ENCODE results near the gene BRAT1.

BRAT1 gene

DNA sequence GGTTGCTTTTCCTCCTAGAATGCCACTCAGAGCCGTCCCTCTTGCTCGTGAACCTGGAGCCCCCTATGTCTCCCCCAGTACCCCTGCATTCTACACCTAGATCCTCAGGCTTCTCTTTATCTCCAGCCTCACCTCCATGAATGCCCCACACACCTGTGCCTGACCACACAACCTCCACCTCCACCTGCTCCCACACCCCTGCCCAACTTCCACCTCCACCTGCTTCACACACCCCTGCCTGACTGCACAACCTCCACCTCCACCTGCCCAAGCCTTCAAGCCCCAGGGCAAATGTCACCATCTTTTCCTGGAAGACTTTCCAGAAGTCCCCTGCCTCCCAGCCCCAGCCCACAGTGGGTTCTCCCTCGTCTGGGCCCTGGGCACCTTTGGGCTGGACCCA, 42.6 kb downstream of the BRAT1 start:
- H3K4me3 ChIP-seq (ENCODE audit: low read depth, low read length) = no peak overlapping the region

DNA sequence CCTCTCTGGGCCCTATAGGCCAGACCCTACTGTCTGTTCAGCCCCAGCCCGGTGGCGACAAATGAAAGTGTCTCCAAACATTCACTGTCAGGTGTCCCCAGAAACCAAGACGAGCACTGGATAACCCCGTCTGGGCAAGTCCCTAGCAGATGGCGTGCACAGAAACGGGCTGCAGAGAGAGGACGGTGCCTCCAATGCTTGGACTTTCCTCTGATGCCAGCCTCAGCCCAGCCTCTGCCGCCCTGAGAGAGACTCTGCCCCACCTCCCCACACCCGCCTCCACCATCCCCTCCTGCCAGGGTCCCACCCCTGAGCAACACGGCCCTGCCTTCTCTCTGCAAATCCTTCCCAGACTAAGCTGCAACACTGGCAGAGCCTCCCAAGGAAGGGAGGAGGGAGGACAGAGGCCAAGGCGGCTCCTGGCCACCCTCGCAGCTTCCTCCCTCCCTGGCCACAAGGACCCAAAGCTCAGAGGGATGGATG, 43.1 kb downstream of the BRAT1 start:
- H3K4me3 ChIP-seq (ENCODE audit: low read depth, low read length) = no peak overlapping the region

GRCh38 chr7:2511769-2512168, 43.6 kb downstream of the BRAT1 start:
- H3K4me3 ChIP-seq (ENCODE audit: low read depth, low read length) = no peak overlapping the region

GRCh38 chr7:2510909-2511768, 44.2 kb downstream of the BRAT1 start:
- no peak overlapping the region for H3K4me3 ChIP-seq (ENCODE audit: low read depth, low read length)

- no peak overlapping the region for H3K4me3 ChIP-seq (ENCODE audit: low read depth, low read length)
These were observed 45.1 kb downstream of the BRAT1 start for GRCh38 chr7:2510130-2510776.

DNA sequence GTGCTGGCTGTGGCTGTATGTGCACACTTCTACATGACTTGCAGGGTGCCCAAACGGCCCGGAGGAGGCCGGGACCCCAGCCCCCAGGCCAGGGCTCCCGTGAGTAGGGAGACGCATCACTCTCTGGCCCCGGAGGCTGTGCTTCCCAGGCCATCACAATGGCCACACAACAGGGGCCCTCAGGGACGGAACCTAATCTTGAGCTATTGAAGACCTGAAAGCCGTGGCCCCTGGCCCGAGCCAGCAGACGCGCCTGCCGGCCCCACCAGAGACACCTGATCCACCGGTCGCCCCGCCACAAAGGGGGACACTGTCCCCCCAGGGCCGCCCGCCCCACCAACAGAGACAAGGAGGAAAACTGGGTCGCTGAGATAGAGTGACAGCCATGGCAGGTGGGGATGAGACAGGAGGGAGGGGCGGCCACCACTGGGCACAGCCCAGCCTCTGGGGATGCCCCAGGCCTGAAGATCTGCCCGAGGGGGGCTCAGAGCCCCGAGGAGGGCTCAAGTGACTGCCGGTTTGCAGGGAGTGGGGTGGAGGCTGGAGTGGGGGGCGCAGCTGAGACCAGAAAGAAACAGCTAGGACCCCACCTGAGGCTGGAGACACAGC, 45.9 kb downstream of the BRAT1 start:
- H3K4me3 ChIP-seq (ENCODE audit: low read depth, low read length) = no peak overlapping the region

- H3K4me3 ChIP-seq (ENCODE audit: low read depth, low read length) = no peak overlapping the region
These were observed 46.8 kb downstream of the BRAT1 start for GRCh38 chr7:2508327-2509215.

GRCh38 chr7:2507917-2508306, 47.4 kb downstream of the BRAT1 start:
- H3K4me3 ChIP-seq (ENCODE audit: low read depth, low read length) = no peak overlapping the region

DNA sequence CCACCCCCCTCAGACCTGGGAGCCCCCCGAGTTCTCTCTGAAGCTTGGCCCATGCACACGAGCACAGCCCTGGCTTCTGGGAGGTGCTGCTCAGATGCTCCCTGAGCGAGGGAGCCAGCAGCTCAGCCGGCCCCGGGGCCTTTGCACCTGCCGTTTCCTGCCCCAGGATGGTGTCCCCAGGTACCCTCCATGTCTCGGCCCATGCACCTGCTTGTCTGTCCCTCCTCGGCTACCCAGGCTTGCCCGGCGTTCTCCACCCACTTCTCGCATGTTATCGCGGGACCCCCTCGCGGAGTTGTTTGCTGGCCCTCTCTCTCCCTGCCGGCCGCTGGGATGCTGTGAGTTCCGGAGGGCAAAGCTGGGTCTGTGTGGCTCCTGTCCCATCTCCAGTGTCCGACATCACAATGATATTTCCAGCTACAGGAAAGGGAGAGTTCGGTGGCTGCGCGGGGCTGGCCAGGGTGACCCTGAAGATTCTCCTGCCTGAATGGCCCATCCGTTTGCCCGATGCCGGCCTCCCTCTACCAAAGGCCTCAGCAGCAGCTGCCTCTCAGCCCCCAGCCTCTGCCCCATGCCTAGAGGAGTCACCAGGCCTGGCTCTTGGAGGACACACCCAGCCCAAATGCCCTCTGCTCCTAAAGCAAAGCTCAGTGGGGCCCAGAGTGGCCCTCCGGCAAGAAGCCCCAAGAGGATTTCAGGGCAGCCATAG, 48.0 kb downstream of the BRAT1 start:
- no peak overlapping the region for H3K4me3 ChIP-seq (ENCODE audit: low read depth, low read length)

DNA sequence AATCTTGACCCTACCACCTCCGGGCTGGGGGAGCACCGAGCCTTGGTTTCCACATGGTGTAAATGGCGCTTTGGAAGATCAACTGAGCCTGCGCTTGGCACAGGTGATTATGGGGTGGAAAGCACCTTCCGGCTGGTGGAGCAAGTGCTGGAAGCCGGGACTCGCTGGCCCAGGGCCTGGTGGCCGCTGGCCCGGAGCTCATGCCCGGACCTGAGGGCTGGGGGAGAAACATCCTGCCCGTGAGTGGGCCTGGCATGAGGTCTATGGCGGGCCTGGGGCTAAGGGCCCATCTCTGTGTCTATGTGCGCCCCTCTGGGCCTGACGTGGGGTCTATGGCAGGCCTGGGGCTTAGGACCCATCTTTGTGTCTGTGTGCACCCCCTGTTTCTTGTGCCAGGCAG, 49.9 kb downstream of the BRAT1 start:
- no peak overlapping the region for H3K4me3 ChIP-seq (ENCODE audit: low read depth, low read length)

DNA sequence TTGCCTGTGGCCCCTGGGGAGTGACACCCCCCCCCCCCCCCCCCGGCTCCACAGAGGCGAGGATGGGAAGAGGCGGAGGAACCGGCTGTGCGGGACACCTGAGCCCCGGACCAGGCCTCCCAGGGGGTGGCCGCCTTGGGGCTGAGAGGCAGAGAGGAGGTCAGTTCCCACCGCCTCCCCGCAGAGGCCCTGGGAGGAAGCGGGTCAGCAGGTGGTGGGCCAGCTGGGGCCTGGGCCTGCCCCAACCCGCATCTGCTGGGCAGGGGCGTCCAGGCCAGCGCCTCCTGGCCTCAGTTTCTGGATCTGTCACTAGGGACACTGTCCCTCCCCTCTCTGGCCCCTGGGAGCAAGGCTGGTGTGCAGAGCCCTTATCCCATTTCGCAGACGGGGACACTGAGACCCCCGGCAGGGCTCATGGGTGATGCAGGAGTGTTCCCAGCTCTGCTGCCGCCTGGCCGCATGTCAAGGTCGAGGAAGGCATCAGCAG, 50.4 kb downstream of the BRAT1 start:
- no peak overlapping the region for H3K4me3 ChIP-seq (ENCODE audit: low read depth, low read length)

DNA sequence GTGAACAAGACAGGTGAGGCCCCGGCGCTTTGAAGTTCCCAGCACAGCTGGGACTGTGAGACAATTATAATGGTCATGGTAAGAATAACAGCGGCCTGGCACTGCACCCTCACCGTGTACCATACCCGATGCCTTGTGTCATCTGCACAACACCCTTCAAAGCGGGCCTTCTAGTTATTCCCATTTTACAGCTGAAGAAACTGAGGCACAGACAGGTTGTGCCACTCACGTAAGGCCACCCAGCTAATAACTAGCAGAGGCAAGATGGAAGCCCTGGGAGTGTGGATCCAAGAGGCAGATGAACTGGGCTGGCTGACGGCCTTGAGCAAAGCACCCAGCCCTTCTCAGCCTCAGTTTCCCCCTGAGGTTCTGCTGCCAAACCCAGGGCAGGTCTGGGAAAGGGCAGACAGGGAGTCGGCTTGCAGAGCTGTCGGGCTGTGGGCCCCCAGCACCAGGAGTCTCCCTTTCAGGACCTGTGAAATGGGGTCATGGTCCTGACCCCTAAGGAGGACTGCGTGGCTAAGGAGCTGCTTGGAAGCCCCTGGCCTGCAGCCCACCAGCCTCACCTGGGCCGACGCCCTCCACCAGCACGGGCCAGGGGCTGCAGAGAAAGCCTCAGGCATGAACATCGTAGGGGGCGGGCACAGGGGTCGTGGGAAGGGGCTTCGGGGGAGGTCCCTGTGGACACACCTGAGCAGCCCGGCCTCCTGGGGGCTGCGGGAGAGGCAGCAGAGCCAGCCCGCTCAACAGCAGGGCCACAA, 51.0 kb downstream of the BRAT1 start:
- no peak overlapping the region for H3K4me3 ChIP-seq (ENCODE audit: low read depth, low read length)

- no peak overlapping the region for H3K4me3 ChIP-seq (ENCODE audit: low read depth, low read length)
These were observed 52.0 kb downstream of the BRAT1 start for GRCh38 chr7:2503056-2503941.

DNA sequence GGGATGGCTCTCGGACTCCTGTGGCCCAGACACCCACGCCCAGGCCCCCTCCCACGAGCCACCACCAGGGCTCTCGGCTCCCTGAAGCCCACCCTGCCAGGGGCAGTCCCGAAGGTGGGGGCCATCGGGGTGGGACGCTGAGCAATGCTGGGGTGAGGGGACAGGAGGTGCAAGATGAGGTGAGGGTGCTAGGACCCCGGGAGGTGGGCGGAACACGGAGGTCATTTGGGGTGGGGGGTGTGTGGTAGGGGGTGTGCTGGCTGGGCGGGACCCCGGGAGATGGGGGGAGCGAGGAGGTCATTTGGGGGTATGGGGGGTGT, 52.7 kb downstream of the BRAT1 start:
- H3K4me3 ChIP-seq (ENCODE audit: low read depth, low read length) = no peak overlapping the region

DNA sequence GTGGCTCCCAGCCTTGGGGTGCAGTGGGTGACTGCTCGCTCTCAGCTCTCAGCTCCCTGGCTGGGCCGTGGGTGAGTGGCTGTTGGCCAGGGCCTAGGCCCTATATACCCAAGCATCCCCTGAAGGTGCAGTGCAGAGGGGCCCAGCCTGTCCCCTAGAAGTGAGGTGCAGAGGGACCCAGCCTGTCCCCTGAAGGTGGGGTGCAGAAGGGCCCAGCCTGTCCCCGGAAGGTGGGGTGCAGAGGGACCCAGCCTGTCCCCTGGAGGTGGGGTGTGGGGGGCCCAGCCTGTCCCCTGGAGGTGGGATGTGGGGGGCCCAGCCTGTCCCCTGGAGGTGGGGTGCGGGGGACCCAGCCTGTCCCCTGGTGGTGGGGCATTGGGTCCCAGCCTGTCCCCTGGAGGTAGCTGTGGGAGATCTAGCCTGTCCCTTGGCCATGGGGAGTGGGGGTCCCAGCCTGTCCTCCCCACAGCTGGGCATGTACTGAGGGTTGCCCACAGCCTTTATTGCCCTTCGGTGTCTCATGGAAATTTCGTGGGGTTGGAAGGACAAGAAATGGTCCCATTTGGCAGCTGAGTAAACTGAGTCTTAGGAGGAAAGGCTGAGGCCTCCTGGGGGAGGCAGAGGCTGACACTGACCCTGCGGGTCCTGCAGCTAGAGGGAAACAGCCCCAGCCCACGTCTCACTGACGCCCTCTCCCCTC, 53.2 kb downstream of the BRAT1 start:
- H3K4me3 ChIP-seq (ENCODE audit: low read depth, low read length) = no peak overlapping the region

GRCh38 chr7:2500701-2501100, 54.6 kb downstream of the BRAT1 start:
- H3K4me3 ChIP-seq (ENCODE audit: low read depth, low read length) = no peak overlapping the region

DNA sequence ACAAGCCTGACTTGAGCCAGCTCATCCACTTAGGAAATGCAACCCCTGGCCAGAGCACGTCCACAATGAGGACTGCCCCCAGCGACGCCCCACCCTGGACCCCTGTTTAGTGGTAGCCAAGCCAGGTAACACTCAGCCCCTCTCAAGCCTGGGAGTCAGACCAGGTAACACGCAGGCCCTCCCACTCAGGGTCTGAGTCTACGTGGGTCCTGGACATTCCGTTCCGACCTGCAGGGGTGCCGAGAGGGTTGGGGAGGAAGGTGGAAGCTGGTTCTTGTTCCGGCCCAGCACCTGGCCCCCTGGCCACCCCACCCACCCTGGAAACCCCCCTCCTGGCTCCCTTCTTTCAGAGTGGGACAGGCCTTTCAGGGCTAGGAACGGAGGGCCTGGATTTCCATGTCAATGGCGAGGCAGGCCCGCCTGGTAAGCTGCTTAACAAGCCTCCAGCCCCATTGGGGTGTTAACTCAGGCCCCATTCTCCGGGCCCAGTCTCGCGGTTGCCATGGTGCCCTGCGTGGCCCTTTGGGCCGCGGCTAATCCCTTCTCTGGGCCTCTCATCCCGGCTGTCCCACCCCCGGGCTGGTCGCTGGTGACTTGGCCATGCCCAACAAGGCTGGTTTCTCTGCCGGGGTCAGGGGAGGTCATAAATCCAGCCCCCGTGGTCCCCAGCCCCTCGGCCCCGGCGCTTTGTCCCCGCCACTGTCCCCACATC, 55.4 kb downstream of the BRAT1 start:
- no peak overlapping the region for H3K4me3 ChIP-seq (ENCODE audit: low read depth, low read length)

All from iPS-11a (cell line).